ENCODE data around the gene STXBP5.

DNA sequence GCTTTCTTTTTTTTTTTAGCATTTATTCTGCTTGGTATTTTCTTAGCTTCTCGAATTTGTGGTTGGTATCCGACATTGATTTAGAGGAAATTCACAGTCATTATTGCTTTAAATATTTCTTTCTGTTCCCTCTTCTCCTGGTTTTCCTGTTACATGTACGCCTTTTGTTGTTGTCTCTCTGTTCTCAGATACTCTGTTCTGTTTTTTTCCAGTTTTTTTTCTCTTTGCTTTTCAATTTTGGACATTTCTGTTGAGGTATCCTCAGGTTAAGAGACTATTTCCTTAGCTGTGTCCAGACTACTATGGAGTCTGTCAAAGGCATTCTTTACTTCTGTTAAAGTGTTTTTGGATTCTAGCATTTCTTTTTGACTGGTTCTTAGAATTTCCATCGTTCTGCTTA, 17.5 kb downstream of the STXBP5 start:
- no peak for TF ChIP-seq ZNF253 (CRISPR knock-in tag; IDR thresholded peaks at IDR 0.05; ENCODE audit: borderline replicate concordance)
- no peak for TF ChIP-seq NR1H2 (CRISPR knock-in tag; IDR thresholded peaks at IDR 0.05; ENCODE audit: borderline replicate concordance, low read depth)
- no peak for TF ChIP-seq FOXM1 (CRISPR knock-in tag; IDR thresholded peaks at IDR 0.05)
- TF ChIP-seq ZNF10 (CRISPR knock-in tag; IDR thresholded peaks at IDR 0.05; ENCODE audit: borderline replicate concordance, low read depth), result no peak
- no peak for TF ChIP-seq ZNF883 (CRISPR knock-in tag; IDR thresholded peaks at IDR 0.05; ENCODE audit: not compliant biosample characterization)
